Measurements from ENCODE around the gene GRN. TPM values are rescaled to one million over a fixed set of nuclear protein-coding genes. Genes with fewer than 3 reads are reported as not detected.

GRN gene
- total RNA-seq, 1 donor from 2014 or later, result 521 TPM

DNA sequence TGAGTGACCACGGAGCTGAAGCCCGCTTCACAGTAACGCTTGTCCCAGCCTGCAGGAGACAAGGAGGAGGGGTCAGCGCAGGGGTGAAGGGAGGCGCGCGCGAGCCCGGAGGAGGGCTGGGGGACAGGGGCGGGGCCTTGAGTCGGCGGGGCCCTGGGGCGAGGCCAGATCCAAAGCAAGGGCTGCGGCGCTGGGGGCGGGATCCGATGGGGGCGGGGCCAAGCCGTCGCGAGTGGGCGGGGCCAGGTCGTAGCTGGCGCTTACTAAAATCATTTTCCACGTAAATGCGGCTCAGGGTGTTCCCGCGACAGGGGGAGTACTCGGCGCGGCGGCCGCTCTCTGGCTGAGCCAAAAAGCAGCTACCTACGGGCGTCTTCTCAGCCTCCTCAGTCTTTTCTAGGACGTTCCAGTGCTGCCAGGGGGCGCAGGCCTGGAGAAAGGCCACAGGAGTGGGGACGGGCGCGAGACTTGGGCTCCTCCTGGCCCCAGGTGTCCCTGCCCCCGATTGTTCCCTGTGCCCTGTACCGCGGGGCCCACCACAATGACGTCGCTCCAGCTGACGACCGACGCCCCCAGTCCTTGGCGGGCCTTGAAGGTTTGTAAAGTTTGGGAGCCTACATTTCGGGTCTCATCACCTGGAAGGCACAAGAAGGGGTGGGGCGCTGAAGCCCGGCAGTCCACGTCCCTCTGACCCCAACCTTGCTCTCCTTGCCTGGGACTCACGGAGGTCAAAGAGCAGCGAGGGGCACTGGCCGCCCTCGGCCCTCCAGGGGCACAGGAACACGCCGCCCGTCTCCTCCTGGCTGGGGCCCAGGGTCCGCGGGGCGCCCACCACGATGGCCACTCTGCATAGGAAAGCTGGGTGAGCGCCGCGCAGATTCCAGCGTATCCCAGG is 40.4 kb downstream of the GRN start:
- H3K36me3 ChIP-seq (ENCODE audit: control insufficient read depth, insufficient read depth, low read length), result no peaks in the 10 kb centered on the region

GRCh38 chr17:44386182-44386525 is 41.1 kb downstream of the GRN start:
- DNase-seq (ENCODE audit: low read depth), result no peak
- Histone ChIP-seq H3K4me3 (ENCODE audit: low read depth, low read length) (peak overlapping the region; percentile 47), H3K36me3 (ENCODE audit: control insufficient read depth, insufficient read depth, low read length) (no peaks in the 10 kb centered on the region)

More for the DNA sequence above, 40.4 kb downstream of the GRN start:
- H3K4me3 ChIP-seq (ENCODE audit: low read depth, low read length), result peak overlapping the region; percentile 47
- H3K27me3 ChIP-seq (ENCODE audit: control insufficient read depth, insufficient read depth, low read length), result peaks cover 32% of the 10 kb centered on the region
- DNase-seq (ENCODE audit: low read depth), result no peak
- TF ChIP-seq CTCF (IDR thresholded peaks at IDR 0.05; ENCODE audit: insufficient read depth, low read length, poor library complexity, severe bottlenecking), result peak; percentile 35

GRCh38 chr17:44387804-44388203 is 42.7 kb downstream of the GRN start:
- Histone ChIP-seq H3K27me3 (ENCODE audit: control insufficient read depth, insufficient read depth, low read length) (peaks cover 27% of the 10 kb centered on the region), H3K4me3 (ENCODE audit: low read depth, low read length) (no peak overlapping the region), H3K36me3 (ENCODE audit: control insufficient read depth, insufficient read depth, low read length) (no peaks in the 10 kb centered on the region)
- TF ChIP-seq CTCF (IDR thresholded peaks at IDR 0.05; ENCODE audit: insufficient read depth, low read length, poor library complexity, severe bottlenecking), result no peak
- no peak for DNase-seq (ENCODE audit: low read depth)

More at GRCh38 chr17:44386182-44386525, 41.1 kb downstream of the GRN start:
- H3K27me3 ChIP-seq (ENCODE audit: control insufficient read depth, insufficient read depth, low read length), result peaks cover 30% of the 10 kb centered on the region
- no peak for TF ChIP-seq CTCF (IDR thresholded peaks at IDR 0.05; ENCODE audit: insufficient read depth, low read length, poor library complexity, severe bottlenecking)

GRCh38 chr17:44389281-44389680 is 44.2 kb downstream of the GRN start, which contains the start of gene ITGA2B:
TSS of gene ITGA2B (minus strand) at chr17:44389649. CDS start at chr17:44389473, 176 bp downstream.
- no peak within 1 kb of the TSS for H3K4me3 ChIP-seq (ENCODE audit: low read depth, low read length)
- H3K27me3 ChIP-seq (ENCODE audit: control insufficient read depth, insufficient read depth, low read length), result peaks cover 18% of the 10 kb centered on the region
- no peaks in the 10 kb centered on the region for H3K36me3 ChIP-seq (ENCODE audit: control insufficient read depth, insufficient read depth, low read length)
- TF ChIP-seq CTCF (IDR thresholded peaks at IDR 0.05; ENCODE audit: insufficient read depth, low read length, poor library complexity, severe bottlenecking), result no peak
- DNase-seq (ENCODE audit: low read depth), result no peak

GRCh38 chr17:44389723-44390202 is 44.7 kb downstream of the GRN start:
- no peaks in the 10 kb centered on the region for H3K36me3 ChIP-seq (ENCODE audit: control insufficient read depth, insufficient read depth, low read length)
- TF ChIP-seq CTCF (IDR thresholded peaks at IDR 0.05; ENCODE audit: insufficient read depth, low read length, poor library complexity, severe bottlenecking), result no peak
- peaks cover 13% of the 10 kb centered on the region for H3K27me3 ChIP-seq (ENCODE audit: control insufficient read depth, insufficient read depth, low read length)
- H3K4me3 ChIP-seq (ENCODE audit: low read depth, low read length), result no peak overlapping the region
- no peak for DNase-seq (ENCODE audit: low read depth)
